ENCODE data around the gene C1orf198.
"Not testable (repeated sequence)": the region's sequence is repeated elsewhere in the genome, so short reads cannot be mapped to it uniquely, and the experiment has no call there.

C1orf198 gene

GRCh38 chr1:230861970-230862595, 6.2 kb downstream of the C1orf198 start:
- in situ Hi-C loops (cut with HindIII; ENCODE audit: low sequenced_read_pairs): no loop called here

GRCh38 chr1:230861489-230861888, 6.8 kb downstream of the C1orf198 start:
- in situ Hi-C loops (cut with HindIII; ENCODE audit: low sequenced_read_pairs): no loop called here

- in situ Hi-C loops (cut with HindIII; ENCODE audit: low sequenced_read_pairs): no loop called here
Measured at GRCh38 chr1:230860617-230861384, 7.5 kb downstream of the C1orf198 start.

- in situ Hi-C loops (cut with HindIII; ENCODE audit: low sequenced_read_pairs): no loop called here
Measured at GRCh38 chr1:230858918-230859729, 9.2 kb downstream of the C1orf198 start.

GRCh38 chr1:230858236-230858820, 10.0 kb downstream of the C1orf198 start:
- in situ Hi-C loops (cut with HindIII; ENCODE audit: low sequenced_read_pairs): no loop called here

GRCh38 chr1:230857822-230858221, 10.5 kb downstream of the C1orf198 start:
- in situ Hi-C loops (cut with HindIII; ENCODE audit: low sequenced_read_pairs): no loop called here

- in situ Hi-C loops (cut with HindIII; ENCODE audit: low sequenced_read_pairs): no loop called here
Measured at GRCh38 chr1:230857077-230857476, 11.2 kb downstream of the C1orf198 start.

- in situ Hi-C loops (cut with HindIII; ENCODE audit: low sequenced_read_pairs): no loop called here
Measured at GRCh38 chr1:230855886-230856285, 12.4 kb downstream of the C1orf198 start.

GRCh38 chr1:230854423-230854822, 13.9 kb downstream of the C1orf198 start:
- in situ Hi-C loops (cut with HindIII; ENCODE audit: low sequenced_read_pairs): no loop called here

- in situ Hi-C loops (cut with HindIII; ENCODE audit: low sequenced_read_pairs): no loop called here
Measured at GRCh38 chr1:230853731-230854130, 14.6 kb downstream of the C1orf198 start.

GRCh38 chr1:230852959-230853358, 15.4 kb downstream of the C1orf198 start:
- in situ Hi-C loops (cut with HindIII; ENCODE audit: low sequenced_read_pairs): no loop called here

- in situ Hi-C loops (cut with HindIII; ENCODE audit: low sequenced_read_pairs): no loop called here
Measured at GRCh38 chr1:230851291-230851691, 17.0 kb downstream of the C1orf198 start.

GRCh38 chr1:230850547-230850946, 17.8 kb downstream of the C1orf198 start:
- in situ Hi-C loops (cut with HindIII; ENCODE audit: low sequenced_read_pairs): no loop called here

GRCh38 chr1:230849451-230850224, 18.7 kb downstream of the C1orf198 start:
- in situ Hi-C loops (cut with HindIII; ENCODE audit: low sequenced_read_pairs): no loop called here

- in situ Hi-C loops (cut with HindIII; ENCODE audit: low sequenced_read_pairs): no loop called here
Measured at GRCh38 chr1:230848235-230848634, 20.1 kb downstream of the C1orf198 start.

GRCh38 chr1:230845184-230845583, 23.1 kb downstream of the C1orf198 start:
- in situ Hi-C loops (cut with HindIII; ENCODE audit: low sequenced_read_pairs): not testable (repeated sequence)

GRCh38 chr1:230844561-230844960, 23.8 kb downstream of the C1orf198 start:
- in situ Hi-C loops (cut with HindIII; ENCODE audit: low sequenced_read_pairs): no loop called here

- in situ Hi-C loops (cut with HindIII; ENCODE audit: low sequenced_read_pairs): no loop called here
Measured at GRCh38 chr1:230843503-230844309, 24.6 kb downstream of the C1orf198 start.

GRCh38 chr1:230842801-230843200, 25.5 kb downstream of the C1orf198 start:
- in situ Hi-C loops (cut with HindIII; ENCODE audit: low sequenced_read_pairs): no loop called here

GRCh38 chr1:230839173-230839572, 29.1 kb downstream of the C1orf198 start:
- in situ Hi-C loops (cut with HindIII; ENCODE audit: low sequenced_read_pairs): loop anchor here (5.0 kb wide), 1 partner anchor 48 kb away; no protein-coding TSS in a partner anchor
